Forelimb muscle (tissue), 1 donor: Measurements from ENCODE around the gene RHBDF1. TPM values are rescaled to one million over a fixed set of nuclear protein-coding genes. Genes with fewer than 3 reads are reported as not detected.

Source experiments
- DNase-seq: peaks from one replicate; pipeline ENCODE4 v3.0.0-alpha.2; 2013; ENCODE audit warnings: low read depth
- polyA plus RNA-seq: library from polyadenylated mRNA; unstranded; fragments of 120-200 nt; gene quantifications from one replicate; pipeline ENCODE4 v1.2.1, GENCODE V29; 2013; ENCODE audit not compliant: insufficient read length

RHBDF1 gene
- polyA plus RNA-seq, 1 donor = 38.1 TPM

DNA sequence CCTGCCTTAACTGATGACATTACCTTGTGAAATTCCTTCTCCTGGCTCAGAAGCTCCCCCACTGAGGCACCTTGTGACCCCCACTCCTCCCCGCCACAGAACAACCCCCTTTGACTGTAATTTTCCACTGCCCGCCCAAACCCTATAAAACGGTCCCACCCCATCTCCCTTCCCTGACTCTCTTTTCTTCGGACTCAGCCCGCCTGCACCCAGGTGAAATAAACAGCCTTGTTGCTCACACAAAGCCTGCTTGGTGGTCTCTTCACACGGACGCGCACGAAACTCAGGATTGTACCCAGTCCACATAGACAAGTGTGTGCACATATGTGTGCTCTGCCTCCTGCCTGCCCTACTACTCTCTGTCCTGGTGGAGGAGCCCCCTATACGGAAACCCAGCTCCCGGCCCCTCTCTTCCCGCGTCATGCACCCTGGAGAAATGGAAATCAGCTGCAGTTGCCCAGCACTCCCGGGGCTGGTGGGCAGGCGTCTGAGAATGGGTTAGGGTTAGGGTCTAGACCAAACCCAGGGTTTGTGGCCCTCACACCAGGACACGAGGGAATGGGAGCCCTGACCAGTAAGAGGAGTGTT, 2.4 kb upstream of the RHBDF1 start:
- no peak for DNase-seq

DNA sequence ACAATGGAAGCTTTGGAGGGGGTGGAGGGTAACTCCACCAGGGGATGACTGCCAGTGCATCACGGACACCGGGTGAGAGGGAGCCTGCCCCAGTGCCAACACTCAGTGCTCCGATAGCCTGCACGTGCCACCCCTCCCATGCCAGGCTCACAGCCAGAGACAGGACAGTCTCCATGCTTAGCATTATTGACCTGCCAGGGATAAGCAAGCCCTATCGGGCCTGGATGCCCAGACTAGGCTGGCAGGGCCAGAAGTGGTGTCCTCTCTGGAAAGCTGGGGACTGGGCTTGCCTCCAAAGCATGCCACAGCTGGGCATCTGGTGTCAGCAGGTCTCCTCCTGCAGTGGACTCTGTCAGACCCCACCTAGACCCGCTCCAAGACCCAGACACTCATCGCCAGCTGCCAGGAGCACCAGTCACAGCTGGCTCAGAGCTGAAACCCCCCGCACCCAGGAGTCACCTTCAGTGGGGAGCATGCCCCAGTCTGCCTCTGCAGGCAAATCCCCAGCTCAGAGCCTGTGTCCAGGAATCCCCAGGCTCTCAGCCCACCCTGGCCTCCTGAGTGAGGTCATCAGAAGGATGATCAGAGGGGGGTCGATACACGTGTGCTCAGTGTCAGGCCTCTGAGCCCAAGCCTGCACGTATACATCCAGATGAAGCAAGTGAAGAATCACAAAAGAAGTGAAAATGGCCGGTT, 1.8 kb upstream of the RHBDF1 start:
- DNase-seq = no peak

DNA sequence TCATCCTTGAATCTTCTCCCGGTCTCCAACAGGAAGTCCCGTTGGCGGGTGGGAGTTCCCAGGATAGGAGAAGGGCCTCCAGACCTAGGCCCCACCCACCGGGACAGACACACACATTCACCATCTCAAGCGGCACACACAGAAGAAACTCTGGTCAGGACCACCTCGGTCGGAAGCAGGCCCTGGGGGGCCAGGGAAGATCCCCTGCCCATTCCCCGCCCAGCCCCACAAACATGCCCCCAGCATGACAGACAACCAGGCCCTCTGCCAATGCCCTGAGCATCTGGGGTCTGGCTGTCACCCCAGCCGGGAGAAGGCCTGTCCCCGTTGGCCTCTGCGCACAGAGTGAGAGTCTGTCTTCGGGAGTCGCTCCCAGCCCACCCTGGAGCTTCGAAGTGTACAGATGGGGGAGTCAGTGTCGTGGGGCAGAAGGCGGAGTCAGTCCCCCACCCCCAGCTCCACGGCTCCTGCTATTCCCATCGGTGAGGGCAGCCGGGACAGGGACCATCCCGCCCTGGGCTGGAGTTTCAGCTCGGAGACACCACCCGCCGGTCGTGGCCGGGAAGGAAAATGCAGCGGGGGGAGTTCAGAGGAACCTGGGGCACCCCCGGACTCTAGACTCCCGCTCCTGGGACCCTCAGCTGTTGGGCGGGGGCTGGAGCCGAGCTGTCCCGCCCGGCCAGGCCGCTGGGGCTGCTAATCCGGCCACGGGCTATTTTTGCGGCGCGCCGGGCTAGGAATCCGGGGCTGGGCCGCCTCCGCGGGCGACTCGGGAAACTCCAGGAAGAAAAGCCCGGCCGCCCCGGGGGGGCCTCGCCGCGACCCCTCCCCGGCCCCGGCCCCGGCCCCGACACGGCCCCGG, 660 bp downstream of the RHBDF1 start:
- DNase-seq = no peak

DNA sequence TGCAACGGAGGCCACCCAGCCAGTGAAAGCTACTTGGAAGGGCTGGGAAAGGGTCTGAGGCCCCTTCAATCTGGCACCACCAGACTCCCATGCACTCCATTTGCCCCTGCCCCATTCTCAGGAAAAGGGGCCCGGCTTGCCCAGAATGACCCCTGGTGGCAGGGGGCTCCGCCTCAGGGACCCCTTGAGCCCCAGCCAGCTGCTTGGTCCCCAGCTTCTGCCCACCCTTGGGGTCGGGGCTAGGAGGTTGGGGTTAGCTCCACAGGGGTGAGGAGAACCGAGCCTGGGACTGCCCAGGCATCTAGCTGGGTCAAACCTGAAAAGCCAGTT, 1.3 kb downstream of the RHBDF1 start:
- no peak for DNase-seq

DNA sequence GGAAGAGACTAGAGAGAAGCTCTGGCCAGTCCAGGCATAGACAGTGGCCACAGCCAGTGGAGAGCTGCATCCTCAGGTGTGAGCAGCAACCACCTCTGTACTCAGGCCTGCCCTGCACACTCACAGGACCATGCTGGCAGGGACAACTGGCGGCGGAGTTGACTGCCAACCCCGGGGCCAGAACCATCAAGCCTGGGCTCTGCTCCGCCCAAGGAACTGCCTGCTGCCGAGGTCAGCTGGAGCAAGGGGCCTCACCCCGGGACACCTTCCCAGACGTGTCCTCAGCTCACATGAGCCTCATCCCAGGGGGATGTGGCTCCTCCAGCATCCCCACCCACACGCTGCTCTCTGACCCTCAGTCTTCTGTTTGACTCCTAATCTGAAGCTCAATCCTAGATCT, 3.2 kb downstream of the RHBDF1 start:
- no peak for DNase-seq

DNA sequence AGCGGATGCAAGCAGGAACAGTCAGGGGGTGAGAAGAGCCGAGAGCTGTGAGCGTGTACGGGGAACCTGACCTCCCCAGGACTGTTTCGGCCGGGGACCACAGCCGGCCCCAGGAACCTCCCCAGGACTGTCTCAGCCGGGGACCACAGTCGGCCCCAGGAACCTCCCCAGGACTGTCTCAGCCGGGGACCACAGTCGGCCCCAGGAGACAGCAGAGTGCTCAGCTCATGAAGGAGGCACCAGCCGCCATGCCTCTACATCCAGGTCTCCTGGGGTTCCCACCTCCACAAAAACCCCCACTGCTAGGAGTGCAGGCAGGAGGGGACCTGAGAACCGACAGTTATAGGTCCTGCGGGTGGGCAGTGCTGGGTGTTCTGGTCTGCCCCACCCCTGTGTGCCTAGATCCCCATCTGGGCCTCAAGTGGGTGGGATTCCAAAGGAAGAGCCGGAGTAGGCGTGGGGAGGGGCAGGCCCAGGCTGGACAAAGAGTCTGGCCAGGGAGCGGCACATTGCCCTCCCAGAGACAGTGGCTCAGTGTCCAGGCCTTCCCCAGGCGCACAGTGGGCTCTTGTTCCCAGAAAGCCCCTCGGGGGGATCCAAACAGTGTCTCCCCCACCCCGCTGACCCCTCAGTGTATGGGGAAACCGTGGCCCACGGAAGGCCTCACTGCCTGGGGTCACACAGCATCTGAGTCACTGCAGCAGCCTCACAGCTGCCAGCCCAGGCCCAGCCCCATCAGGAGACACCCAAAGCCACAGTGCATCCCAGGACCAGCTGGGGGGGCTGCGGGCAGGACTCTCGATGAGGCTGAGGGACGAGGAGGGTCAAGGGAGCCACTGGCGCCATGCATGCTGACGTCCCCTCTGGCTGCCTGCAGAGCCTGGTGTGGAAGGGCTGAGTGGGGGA, 4.3 kb downstream of the RHBDF1 start:
- DNase-seq = no peak

DNA sequence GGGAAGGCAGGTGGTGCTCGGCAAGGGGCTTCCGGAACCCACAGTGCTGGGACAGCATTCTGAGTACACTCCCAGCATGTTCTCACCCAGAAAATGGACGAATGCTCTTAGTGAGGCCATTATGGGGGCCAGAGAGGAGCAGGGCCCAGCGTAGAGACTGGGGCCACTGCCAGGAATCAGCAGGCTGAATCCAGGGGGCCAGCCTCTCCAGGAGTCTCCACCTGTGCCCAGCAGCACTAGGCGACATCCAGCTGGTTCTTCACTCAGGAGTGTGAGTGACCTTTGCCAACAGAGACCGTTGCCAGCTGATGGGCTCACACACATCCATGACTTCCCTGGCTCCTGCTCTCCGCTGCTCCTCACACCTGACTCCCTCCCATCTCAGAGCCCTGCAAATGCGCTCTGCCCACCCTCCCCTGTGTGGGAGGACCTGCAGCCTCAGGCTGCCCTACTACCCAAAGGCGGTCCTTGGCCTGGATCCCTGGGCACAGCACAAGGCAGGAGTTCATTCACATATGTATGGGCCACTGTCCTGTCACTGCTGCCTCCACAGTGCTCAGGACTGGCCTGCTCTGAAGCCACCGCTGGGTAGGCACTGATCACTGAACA, 5.1 kb downstream of the RHBDF1 start:
- DNase-seq = no peak

DNA sequence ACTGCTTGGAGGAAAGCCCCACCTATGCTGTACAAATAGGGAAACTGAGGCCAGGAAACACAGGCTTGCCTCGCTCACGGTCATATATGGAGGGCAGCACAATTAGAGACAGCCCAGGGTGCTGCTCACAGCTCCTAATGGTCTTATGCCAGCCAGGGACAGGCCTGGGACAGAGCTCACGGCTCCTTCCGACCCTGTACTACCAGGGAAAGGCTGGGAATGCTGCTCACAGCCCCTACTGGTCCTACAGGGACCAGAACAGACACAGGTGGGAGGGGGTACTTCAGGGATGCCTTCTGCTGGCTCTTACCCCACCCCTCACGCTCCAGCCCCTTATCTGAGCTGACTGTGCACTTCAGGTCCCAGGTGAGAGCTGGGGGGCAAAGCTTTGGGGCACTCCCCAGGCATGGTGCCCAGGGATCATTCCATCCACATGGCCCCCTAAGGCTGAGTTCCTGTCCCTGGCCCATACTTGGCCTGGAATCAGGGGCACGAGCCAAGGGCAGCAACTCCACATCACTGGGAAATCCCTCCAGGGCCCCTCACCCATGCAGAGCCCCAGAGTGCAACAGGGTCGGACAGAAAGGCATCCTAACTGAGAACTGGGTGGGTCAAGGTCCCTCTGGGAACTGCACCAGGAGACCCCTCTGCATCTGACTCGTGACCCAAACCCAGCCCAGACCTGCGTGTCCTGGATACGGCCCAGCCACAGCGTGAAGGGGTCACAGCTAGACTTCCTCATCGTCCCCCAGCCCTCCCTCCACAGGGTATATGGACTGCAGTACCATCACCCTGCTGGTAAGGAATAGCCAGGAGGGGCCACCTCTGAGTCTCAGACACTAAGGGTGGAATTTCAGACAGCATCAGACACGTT, 5.9 kb downstream of the RHBDF1 start:
- no peak for DNase-seq

DNA sequence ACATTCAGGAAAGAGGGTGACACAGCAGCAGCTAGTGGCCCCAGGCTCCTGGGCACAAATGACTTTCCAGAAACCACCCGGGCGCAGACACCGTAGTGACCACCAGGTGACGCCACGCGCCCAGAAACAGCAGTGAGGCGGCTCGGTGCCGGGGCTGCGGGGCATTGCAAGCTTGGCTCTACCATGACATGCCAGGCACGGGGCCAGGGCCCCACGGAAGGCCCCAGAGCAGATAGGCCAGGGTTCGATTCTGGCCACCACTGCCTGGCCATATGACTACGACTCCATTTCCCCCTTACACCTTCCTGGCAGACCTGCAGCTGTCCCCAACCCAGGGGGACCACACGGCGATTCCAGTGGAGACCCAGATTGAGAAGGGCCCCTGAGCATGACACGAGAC, 6.7 kb downstream of the RHBDF1 start:
- no peak for DNase-seq

DNA sequence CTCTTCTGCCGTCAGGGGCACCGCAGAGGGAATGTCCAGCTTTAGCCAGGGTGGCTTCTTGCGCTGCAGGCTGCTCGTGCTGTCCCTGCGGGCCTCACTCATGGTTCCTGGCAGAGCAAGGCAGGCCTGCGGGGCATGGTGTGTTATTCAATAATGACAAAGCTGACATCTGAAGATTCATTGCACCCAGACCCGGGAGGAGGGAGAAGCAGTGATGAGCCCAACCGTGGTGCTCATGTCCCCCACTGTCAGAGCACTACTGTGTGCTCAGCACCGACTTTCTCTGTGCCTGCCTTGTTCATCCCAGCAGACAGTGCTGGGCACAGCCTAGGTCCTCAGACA, 7.5 kb downstream of the RHBDF1 start:
- no peak for DNase-seq

DNA sequence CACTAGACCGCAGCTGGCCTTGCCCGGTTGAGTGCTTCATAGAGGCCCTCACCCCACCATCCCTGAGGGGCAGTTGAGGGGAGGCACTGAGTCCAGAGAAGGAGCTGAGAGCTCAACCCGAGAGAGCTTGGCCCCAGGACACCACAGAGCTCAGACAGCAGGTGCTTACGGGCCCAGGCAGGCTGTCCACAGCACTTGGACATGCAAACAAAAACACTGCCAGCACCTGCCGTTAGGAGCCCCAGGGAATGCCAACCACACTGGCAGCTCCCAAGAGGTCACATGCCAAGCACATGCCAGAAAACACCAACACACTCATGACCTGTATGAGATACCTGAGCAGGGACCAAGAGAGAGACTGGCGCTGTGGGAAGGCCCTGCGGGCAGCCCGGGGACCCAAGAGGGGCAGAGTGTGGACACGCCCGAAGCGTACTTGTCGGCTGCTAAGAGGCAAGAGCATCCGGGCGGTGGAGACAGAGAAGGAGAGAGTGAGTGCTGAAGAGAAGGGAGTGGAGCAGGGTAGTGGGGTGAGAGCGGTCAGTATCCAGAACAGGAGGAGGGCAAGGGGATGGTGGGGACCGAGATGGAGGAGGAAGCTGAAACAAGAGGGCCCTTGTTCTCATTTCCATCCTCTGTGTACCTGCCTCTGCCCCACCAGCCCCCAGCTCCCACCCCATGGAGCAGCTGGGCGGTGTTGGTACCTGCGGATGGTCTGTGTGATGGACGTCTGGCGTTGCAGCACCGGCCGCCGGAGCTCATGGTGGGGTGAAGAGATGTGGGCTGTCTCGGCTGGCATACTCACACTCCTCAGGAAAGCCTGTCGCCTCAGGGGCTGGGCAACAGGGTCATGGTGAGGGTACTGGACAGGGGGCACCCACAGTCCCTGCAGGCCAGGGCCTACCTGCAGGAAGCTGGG, 8.2 kb downstream of the RHBDF1 start:
- DNase-seq = no peak

DNA sequence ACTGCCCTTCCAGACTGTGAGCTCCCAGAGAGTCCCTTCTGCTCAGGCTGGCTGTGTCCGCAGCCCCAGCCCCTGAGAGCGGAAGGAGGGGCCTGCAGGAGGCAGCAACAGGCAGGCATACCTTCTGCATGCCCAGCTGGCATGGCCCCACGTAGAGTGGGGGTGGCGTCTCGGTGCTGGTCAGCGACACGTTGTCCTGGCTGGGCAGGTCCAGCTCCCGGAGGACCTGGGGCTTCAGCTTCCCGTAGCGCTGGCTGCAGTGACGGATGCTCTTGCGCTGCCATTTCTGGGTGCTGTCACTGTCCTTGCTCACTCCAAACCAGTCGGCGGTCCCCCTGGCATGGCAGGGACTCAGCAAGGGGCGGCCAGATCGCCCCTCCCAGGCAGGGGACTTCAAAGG, 9.0 kb downstream of the RHBDF1 start:
- no peak for DNase-seq

DNA sequence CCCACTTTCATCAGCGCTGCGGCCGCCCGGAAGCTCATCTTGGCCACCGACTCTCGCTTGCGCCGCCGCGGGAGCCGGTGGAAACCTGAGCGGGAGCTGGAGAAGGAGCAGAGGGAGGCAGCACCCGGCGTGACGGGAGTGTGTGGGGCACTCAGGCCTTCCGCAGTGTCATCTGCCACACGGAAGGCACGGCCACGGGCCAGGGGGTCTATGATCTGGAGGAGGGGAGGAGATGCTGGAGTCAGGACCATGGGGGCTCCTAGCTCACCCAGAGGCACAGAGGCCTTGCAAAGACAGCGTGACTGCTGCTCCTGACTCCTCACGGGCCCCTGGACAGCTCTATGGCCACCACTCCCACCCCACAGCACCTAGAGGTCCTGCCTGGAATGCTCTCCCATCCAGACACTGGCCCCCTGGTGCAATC, 9.5 kb downstream of the RHBDF1 start:
- no peak for DNase-seq

DNA sequence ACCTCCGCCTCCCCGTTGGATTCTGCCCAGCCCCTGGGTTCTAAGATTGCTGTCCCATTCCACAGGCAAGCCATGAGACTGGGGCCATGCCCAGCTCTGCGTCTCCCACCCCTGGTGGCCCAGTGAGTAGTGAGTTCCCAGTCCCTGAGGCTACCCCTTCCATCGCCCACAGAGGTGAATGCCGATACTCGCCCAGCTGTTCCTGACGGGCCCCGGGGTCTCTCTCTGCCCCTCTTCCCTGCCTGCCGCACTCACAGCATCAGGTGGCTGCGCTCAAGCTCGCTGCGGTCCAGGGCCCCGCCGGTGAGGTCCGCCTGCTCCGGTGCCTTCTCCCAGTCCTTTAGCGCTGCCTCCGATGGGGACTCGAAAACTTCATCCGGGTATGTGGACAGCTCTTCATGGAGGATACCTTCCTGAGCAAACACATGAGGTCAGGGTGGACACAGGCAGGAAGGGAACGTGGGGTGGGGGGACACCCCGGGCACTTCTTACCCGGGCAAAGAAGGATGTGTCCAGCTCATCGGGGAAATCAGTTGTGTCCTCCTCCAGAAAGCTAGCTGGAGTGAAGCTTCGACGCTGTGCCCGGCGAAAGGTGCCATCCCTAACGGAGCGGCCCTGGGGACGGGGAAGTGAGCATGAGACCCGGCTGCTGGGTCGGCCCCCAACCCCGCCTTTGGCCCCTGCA, 10.0 kb downstream of the RHBDF1 start:
- DNase-seq = no peak

DNA sequence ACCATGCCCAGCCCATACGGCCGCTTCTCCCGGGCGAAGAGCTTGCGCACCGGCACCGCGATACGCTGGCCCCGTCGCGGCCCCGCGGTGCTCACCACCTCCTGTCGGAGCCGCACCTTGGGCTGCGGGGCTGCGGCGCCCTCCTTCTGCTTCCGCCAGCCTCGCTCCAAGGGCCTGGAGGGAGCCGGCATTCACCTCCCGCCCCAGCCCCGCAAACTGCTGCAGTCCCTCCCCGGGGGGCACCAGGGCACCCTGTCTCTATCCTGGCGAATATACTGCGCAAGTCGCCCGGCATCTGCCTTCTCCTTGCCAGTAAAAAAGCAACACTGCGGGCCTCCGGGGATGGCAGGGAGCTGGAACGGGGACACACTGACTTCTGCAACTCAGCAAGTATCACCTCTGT, 10.6 kb downstream of the RHBDF1 start:
- no peak for DNase-seq

DNA sequence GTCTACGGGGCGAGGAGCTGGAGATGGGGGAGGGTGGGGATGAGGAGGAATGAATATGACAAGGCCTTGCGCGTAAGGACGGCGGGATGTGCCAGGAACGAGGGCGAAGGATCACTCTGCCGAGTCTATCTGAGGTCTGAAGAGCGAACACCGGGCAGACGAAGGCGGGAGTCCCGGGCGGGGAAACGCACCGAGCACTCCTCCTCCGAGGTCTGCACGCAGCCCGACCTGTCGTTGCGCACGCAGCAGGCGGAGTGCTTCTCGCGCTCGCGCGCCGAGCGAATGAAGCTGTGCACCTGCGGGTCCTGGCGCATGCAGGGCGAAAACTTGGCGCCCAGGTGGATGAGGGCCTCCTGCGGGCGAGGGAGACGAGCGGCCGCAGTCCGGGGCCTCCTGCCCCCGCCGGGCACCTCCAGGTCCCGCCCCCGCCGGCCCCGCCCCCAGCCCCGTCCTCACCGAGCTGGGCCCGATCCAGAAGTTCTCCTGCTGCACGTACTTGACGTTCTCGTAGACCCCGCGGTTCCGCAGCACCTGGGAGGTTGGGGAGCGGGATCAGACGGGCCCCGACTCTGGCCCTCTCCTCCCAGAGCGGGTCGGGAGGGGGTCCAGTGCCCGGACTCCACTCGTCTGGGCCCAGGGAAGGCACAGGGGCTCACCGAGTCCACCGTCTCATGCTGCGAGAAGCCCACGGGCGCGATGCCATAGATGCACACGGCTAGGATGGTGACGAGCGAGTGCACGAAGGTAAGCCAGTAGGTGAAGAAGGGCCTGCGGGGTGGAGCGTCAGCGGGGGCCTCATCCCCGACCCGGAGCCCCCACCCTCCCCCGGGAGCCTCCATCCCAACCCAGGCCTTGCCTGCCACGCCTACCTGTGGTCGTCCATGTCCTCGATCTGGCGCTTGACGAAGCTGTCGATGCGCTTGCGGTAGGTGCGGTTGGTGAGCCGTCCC, 11.2 kb downstream of the RHBDF1 start:
- DNase-seq = no peak

DNA sequence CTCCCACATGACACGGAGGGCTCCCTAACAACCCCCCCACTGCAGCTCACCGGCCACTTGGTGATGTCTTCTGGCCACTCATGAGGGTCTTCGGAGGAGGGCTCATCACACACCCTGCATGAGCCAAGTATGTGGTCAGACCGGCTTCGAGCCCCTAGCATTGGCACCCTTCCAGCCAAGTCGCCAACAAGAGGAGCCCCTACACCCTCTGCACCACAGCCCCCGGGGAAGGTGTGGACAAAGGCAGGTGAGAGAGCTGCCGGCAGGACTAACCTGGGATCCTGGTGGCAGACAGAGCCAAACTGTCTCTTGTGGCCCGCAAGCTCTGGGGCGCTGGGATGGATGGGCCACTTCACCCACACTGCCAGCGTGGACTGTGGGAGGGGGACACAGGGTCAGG, 12.3 kb downstream of the RHBDF1 start:
- DNase-seq = no peak
